Measurements from ENCODE around the gene C4BPB.
"Not testable (repeated sequence)": the region's sequence is repeated elsewhere in the genome, so short reads cannot be mapped to it uniquely, and the experiment has no call there.

The C4BPB gene, protein sequence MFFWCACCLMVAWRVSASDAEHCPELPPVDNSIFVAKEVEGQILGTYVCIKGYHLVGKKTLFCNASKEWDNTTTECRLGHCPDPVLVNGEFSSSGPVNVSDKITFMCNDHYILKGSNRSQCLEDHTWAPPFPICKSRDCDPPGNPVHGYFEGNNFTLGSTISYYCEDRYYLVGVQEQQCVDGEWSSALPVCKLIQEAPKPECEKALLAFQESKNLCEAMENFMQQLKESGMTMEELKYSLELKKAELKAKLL

DNA sequence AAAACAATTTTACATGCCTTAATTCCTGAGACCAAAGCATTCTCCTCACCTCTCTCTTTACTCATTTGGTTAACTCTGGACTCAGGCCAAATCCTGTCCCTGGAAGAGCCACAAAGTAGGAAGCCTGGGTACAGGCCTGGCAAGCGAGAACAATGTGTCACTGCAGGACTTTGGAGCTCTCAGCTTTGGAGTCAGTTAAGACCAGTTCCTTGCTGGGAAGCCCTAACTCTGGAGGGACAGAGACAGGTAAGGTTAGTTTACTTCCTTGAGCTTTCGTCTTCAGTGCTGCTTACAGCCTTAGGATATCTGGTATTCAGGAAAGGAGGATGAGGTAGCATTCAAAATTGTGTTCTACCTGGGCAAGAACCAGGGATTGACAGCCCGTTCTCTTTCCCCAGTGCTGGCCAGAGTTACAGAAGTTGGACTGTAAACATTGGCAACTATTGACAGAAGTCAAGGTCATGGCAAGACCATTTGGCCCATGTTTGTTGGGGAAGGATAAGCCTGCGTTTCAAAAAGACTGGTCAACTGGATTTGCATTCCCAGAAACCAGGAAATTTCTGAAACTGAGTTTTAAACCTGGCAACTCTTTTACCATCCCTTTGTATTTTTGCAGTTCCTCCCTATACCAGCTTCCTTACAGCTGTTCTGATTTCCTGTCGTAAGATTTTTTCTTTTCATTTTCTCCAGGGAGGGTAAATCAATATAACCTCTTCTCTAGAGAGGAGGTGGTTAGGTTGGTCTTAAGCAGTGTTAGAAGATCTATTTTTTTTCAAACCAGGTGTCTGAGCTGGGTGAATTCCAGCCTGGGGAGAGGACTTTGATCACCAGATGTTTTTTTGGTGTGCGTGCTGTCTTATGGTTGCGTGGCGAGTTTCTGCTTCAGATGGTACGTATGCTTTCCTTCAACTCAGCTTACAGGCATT is at the start of gene C4BPB:
Gene C4BPB, plus strand, starts transcription at position 160 of the 926 bp plus-strand sequence. Its CDS starts 672 bp downstream, at position 832.
- DNase-seq: no peak

DNA sequence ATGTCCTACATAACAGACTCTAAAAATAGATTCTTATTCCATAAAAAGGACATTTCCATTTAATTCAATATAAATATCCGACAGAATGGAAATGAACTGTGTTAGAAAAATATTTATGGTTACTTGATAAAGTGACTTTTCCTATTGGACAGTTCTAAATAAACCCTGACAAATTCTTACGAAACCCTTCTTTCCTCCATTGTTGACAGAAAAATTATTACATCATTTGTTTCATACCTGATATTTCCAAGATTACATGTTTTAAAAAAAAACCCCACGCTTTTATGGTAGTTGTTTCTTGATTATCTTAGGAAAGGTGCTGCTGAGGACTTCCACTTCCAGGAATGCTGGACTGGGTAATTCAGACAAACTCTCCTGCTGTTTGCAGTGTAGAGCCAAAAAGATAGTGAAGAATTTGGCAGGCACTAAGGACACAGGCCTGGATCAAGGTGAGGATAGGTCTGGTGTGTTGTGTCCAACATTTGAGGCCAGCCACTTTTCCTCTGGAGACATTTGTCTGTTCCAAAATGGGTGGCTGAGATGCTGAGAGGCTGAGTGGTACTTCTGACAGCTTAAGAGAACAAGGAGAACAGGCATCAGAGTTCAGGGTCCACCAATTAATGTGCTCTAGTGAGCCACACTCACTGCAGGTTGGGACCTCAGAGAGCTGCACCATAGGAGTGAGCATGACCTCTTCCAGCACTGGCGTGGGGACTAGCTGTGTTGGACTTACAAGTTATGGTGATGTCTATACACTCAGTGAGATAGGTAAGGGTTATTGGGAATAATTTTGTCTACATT is 49.1 kb upstream of the C4BPB start:
- no peak for DNase-seq

DNA sequence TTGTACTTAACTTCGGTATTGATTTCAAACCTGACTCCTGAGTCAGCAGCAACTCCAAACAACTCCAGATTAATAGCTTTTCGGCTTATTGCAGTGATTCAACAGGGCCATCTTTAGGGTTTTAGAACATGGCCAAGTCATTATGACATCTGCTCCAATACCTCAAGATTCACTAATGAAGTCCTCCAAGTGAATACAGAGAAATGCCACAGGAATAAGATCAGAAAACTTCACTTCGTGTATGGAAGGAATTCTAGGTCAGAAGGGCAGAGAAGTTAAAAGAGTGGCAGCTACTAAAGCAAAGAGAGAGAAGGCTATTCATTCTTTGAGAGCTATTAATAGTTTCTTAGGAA is 48.5 kb upstream of the C4BPB start:
- no peak for DNase-seq

DNA sequence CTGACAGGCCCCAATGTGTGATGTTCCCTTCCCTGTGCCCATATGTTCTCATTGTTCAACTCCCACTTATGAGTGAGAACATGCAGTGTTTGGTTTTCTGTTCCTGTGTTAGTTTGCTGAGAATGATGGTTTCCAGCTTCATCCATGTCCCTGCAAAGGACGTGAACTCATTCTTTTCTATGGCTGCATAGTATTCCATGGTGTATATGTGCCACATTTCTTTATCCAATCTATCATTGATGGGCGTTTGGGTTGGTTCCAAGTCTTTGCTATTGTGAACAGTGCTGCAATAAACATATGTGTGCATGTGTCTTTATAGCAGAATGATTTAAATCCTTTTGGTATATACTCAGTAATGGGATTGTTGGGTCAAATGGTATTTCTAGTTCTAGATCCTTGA is 47.3 kb upstream of the C4BPB start:
- DNase-seq: not testable (repeated sequence)

DNA sequence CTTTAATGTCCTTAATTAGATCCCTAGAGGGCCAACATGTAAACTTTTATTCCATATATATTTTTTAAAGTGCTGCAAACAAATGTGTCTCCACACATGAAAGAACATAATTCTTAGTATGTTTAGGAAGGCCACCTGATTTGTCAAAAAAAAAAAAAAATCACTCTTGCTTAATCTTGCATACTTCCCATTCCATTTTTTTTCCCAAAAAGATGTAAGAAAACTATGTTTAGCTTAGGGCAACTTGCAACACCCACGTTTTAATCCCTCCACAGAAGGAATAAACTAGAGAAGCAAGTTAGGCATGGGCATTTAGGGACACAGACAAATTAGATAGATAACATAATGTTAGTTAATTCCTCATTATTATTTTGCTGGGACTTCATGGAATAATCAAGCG is 43.2 kb upstream of the C4BPB start:
- no peak for DNase-seq

DNA sequence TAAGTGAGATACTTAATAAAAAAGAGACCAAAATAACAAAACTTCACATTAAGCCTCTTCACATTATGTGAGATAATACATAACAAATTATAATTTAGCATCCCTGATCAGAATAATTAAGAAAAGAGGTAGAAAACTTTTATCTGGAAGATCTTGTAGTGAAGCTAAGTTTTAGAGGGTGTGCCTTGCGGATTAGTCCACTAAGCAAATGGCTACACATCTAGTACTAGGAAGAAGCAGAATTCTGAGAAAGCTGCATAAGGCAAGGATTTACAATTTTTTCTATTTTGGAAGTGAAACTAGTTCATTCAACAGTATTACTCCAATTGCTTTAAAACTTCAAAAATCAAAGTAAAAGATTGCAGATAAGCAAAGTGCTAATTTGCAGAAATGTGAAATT is 41.2 kb upstream of the C4BPB start:
- no peak for DNase-seq

DNA sequence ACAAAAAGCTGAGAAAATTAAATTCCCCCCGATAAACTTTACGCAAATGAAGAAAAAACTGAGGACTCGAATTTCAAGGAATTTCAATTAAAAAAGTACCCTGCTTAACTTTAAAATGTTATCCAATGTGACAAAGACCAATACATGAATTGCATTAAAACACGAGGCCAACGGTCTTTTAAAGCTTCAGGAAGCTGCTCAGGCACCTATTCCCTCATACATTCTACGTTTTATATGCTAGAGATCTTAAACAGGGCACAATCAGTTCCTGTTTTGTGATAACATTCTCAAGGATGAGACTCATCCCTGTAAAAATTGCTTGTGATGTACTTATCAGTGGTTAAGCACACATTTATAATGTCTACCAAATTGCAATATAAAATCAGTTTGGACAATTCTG is 40.6 kb upstream of the C4BPB start:
- no peak for DNase-seq

DNA sequence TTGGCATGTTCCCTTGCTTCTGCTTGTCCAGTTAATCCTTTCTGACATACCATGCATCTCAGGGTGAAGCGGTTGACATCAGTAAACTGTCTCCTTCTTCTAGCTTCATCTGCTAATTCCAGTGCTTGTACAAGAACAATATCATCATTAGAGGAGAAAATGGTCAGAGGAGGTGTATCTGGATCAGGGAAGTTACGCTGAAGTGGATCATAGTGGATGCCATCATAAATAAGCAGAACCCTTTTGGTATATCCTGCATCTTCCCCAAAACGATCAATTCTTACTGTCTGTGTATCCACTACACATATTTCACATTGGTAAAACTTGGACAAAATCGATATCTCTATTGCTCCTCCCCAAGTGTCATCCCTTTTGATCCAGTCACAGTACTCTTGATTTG is 39.6 kb upstream of the C4BPB start:
- no peak for DNase-seq

DNA sequence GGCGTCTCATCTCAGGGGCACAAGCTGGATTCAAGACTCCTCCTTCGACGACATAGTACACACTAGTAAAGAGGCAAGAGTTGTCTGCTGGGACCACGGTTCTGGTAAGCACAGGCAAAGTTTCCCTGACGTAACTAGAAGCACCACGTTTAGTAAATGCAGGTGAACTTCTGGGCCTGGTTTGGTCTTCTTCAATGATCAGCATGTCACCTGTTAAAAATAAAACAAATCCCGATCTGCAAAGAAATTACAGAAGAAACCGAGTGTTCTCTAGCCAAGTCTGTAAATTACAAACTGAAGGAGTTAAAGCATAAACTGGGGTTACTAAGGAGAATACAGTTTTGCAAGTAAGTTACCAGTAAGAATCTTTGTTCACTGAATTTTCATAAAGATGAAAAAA is 39.1 kb upstream of the C4BPB start:
- no peak for DNase-seq

DNA sequence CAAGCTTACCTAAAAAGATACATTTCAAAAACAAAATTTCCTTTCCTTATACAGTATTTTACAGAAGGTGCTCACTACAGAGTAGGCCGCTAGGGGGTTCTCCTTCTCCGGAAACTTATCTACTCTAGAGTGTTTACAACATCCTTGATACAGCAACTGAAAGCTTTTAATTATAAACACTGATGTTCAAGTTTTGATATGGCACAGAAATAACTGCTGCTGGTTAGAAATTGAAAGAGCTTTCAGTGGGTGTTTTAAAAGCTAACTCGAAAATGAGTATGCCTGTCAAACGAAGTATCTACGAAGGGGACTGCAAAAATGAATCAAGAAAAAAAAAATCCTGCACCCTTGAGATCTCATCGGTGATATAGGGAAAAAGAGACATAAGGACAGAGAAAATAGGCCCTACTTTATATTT is 38.7 kb upstream of the C4BPB start:
- peak; percentile 26 for DNase-seq

DNA sequence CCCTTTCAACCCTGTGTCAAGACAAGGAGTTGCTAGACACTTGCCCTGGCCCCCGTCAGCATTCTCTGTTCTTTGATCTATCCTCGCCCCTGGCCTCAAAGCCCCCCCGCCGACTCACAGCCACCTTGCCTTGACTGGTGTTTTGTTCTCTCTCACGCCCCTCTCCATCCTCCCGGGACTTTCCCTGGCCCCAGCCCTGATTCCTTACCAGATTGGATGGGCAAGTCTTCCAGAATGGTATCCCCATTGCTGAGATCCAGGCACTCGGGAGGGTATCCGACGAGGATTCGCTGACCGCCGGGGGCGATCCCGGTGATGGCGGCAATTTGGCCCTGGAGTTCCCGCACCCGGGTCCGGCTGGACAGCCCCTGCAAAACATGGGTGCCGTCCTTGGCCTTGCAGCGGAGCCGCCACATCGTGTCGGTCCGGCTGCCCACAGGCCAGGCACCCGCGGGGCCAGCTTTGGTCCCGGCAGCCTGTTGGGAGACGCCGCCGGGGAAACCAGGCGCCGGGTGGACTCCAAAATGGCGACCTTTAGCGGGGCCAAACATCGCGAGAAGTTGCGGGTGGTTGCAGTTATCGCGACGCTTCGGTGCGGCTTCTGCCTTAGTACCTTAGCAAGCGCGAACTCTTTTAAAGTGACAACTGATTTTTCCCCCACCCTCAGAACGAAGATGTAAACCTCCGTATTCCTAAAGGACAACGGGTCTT is 38.0 kb upstream of the C4BPB start:
- DNase-seq: peak; percentile 95

DNA sequence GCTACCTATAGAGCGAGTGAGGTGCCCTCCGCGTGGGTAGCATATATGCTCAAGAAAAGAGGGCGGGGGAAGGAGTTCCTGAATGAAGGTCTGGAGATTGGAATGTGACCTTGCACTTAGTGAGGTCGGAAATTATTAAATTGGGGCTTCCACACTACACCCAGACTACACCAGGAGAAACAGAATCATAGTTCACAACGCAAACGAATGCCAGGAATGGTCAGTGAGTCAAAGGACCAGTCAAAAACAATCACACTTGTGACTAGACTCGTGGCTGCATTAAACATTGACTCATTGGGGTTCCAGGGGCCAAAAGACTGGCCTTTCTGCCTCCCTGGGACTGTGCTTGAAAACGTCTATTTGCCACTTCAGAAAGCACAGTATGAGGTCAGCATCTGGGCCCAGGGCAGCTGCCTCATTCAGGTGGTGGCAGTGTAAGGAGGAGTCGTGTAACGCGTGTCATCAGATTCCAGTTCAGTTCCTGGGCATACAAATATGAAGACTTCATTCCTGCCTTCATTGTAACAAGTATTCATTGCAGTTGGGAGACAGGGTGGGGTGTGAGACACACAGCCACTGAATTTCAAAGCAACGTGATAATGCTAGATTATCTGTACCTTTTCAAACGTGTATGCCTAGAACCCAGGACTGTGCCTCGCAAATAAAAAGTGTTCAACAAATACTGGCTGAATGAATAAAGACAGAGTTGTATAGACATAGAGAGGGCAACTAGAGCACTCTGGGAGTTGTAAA is 37.3 kb upstream of the C4BPB start, which contains the start of gene YOD1:
Gene YOD1, minus strand, starts transcription at position 18 of the 753 bp plus-strand sequence. CDS start 178 bp downstream, outside the sequence.
- peak; percentile 65 for DNase-seq

DNA sequence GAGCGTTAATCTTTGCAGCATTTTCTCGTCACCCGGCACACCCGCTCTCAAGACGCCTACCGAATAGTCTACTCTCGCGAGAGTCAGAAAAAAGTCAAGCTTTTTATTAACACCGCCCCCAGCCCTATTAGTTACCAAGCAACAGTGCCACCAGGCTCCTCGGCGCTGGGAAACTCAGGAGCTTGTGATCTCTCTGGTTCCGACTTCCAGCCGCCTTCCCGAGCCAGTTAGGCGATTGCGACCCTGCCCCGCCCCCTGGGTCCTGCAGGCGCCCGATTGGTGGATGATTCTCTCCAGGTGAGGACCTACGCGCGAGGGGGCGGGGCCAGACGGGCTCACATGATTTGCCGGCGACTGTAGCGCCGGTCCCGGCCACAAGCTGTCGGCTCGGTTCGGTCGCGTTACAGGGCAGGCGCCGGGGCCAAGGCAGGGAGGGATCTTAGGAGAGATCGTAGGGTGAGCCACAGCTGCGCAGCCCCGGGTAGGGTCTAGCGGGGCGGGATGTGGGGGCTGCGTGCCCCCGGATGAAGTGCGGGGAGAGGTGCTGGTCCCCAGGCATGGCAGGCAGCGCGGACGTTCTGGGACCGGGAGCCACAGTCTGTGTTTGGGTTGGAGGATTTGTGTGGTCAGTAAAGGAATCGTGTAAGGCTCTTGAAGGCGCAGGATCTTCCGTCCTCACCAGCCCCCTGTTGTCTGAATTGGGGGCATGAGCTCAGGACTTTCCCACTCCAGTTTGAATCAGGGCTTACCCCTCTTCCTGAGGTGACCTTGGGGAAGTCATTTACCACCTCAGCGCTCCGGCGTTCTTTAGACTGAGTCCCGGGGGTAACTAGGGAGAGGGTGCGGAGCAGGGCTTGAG is 35.5 kb upstream of the C4BPB start, which contains the start of gene PFKFB2:
Gene PFKFB2, plus strand, starts transcription at position 365 of the 859 bp plus-strand sequence. CDS start 1,443 bp downstream, outside the sequence.
- peak; percentile 100 for DNase-seq

DNA sequence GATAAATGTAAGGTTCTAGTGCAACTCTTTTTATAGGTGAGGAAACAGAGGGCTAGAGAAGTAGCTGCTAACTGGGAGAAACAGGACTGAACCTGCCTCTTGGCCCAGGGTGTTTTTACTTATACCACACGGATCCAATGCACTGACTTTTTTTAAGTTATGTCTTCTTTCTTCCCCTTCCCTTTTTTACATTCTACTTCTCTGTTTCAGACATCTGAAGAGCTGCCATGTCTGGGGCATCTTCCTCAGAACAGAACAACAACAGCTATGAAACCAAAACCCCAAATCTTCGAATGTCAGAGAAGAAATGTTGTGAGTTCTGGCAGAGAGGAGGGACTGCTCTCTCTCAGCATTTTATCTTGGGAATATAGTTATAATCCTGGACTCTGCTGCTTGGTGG is 34.2 kb upstream of the C4BPB start:
- DNase-seq: no peak

DNA sequence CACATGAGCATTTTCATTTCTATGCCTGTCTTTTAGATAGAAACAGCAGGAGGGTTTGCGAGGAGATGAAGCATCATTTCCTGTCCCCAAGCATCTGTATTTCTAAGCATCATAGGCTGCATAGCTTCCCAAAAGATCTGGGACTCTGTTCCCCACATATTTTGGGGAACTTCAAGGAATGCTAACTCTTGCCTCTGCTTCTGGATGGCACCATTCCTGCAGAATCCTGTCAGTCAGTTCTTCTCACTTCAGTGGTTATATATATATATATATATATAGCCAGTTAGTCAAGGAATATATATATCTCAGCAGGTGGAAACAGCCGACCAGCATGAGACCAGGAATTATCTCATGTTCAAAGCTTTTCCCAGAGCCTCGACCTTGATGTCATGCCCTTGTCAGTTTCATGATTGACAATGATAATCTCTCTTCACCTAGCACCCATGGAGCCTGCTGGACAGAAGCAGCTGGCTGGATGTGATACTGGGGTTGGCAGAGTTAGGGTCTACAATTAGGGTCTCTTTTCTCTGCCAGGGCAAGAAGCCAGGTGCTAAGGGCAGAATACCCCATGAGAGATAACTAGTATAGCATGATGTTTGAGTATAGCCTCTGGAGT is 33.2 kb upstream of the C4BPB start:
- no peak for DNase-seq

DNA sequence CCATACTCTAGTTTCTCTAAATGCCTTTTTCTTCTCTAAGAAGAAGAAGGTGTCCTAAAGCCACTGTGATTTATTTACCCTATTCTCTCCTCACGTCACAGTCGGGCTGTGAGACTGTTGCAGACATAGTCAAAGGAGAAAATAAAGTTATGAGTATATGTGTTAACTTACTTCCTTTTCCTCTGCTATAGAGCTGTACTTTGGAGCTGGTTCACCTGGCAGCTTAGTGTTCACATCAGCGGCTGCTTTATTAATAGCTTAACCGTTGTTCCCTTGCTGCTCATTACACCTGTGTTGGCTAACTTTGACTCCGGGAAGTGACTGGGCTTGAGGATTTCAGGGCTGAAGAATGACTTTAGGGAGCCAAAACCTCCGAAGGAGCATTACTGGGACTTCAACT is 32.0 kb upstream of the C4BPB start:
- DNase-seq: no peak

DNA sequence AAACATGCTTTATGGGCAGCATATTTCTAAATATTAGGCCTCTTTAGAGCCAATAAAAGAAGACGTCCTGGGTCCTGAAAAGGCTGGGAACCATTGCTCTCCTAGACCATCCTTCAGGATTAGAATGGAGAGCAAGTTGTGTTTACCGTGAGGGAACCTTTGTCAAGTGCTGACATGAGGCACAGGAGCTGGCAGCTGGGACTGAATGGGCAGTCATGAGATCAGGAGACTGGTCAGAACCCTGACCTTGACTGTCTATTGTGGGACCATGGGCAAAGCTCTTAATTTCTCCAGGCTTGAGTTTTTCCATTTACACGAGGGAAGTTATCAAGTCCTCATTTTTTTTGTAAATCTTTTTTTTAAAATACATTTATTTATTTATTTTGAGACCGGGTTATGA is 30.4 kb upstream of the C4BPB start:
- DNase-seq: no peak

DNA sequence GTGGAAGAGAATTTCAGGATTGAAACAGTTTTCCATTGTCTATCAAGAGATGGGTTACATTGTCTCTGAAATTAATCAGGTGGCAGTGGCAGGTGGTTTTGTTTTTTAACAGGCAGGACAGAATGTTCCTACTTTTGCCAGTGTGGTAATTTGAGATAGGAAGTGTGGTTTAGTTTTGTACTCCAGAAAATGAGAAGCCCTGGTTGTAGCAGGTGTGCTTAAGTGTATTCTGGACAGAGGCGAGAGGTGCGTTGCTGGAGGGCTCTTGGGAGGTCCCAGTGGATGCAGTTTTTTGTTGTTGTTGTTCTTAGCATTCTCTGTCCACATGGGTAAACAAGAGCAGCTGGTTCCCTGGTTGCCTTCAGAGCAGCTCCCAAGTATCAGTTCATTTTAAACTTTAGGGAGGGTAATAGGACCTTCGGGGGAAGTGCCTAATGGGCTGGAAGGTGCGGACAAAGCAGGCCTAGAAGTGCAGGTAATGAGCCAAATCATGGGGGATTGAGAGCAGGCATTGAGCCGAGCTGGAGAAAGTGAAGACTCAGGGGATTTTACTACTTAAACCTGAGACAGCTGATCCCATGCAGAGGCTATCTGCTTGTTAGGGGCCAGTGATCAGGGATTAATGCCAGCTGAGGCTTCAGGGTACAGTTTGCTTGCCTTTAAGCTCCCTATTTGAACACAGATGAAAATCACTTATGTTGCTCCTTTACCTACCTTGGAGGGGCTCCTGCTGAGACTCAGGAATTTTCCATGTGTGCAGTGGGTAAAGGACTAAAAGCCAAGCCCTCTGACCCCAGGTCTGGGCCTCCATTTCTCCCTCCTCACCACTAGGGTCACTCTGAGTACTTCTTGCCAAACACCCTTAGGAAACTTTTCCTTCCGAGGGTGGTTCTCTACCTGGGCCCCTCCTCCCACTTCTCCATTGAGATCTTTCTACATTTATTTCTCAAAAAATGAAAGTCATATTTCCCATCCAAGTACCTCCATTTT is 29.5 kb upstream of the C4BPB start:
- DNase-seq: peak; percentile 87

DNA sequence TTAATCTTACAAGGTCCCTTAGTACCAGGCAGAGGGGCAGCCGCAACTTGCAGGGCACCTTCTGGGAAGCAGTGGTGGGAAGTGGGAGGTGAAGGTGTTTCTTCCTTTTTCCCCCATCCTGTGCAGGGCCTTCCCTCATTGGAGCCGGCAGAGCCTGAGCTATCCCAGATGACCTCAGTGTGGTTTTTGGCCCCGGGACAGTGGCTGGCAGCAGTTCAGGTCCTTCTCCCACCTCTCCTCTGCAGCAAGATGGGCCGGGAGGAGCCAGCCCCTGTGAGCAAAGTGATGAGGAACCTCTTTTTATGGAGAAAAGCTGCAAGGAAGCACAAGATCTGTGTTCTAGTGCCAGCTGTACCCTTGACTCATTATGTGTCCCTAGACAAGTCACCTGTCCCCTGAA is 28.8 kb upstream of the C4BPB start:
- no peak for DNase-seq
